Right ventricle myocardium superior (tissue), 1 donor: ENCODE data around the gene PDGFC. TPM values are rescaled to one million over a fixed set of nuclear protein-coding genes. Genes with fewer than 3 reads are reported as not detected.

Experiments
- ATAC-seq: fragments of 200-7000 bp; cut with Tn5 transposase; one replicate; pipeline ENCODE4 v1.9.1; 2020; ENCODE audit warnings: mild to moderate bottlenecking; ENCODE audit not compliant: poor library complexity
- DNase-seq: peaks from one replicate; pipeline ENCODE4 v3.0.0-alpha.2; 2020
- intact Hi-C: fragments of 100-400 bp; cut with DNase I; formaldehyde crosslinking; loops from one replicate; pipeline ENCODE4 v1.11.2; 2022
- total RNA-seq: library from RNA; stranded (reverse); fragmentation: NEBNext Ultra II Directional; extraction: Animal tissue kit (Norgen Biotek cat#: 25700); gene quantifications from one replicate; pipeline ENCODE4 v1.2.1, GENCODE V29; 2021
- donor health status: DM: no; HTN: yes; CAD: no; lungs with severe emphysema.

The PDGFC gene
- total RNA-seq, 1 donor from 2014 or later = 14.9 TPM

GRCh38 chr4:156977435-156978160 lies 6.0 kb upstream of the PDGFC start:
- intact Hi-C loops = no loop called here
- no peak for DNase-seq
- no peak for ATAC-seq

DNA sequence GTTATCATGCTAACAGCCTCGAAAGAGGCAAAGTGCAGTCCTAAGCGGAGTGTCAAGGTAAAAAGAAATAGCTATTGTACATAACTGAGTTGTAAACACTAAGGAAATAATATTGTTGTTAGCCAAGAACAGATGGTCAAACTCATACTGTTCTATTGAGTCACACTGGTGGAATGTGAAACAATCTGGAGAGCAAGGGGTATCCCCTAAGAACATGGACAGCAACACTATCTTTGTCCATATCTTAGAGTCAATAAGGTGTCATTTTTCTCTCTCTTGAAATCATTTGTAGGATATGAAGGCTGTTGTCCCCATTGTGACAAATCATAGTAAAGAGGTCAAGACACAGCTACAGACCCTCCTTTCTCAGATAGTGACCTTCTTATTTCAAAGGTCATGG lies 4.5 kb upstream of the PDGFC start:
- intact Hi-C loops = no loop called here
- ATAC-seq = no peak

GRCh38 chr4:156975686-156976085 lies 4.1 kb upstream of the PDGFC start:
- intact Hi-C loops = no loop called here
- ATAC-seq = no peak
- DNase-seq = no peak

More for the DNA sequence above, 4.5 kb upstream of the PDGFC start:
- DNase-seq = no peak

- no peak for DNase-seq
- ATAC-seq = no peak
Measured at GRCh38 chr4:156974264-156974663, 2.7 kb upstream of the PDGFC start.

DNA sequence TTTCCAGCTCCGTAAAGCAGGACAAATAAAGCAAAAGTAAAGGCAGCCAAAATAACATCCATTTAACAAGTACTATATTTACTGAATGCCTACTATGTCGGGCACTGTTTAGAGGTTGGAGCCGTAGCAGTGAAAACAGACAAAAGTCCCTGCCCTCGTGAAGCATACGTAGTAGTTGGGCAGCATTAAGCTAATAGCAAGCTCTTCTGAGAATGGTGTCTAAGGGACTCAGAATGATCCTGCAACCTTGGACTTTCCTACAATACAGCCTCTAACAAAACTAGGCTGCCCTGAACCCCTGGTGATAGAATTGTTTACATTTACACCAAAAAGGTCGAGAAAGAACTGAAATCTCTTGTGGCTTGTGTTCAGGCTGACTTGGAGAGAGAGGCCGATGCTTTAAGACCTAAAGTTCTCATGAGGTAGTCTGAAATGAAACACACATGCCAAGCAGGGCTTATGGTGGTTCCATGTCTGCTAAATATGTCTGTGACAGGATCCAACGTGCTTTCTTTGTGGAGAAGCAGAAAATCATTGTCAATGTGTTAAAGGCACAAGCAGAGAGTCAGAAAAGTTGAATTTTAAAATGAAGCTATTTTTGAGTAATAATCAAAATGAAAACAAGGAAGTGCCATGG lies 898 bp upstream of the PDGFC start:
- intact Hi-C loops = no loop called here
- DNase-seq (no peak), ATAC-seq (no peak)

More at GRCh38 chr4:156974264-156974663, 2.7 kb upstream of the PDGFC start:
- intact Hi-C loops = no loop called here

- ATAC-seq (peak; percentile 16), DNase-seq (peak; percentile 55)
- intact Hi-C loops = no loop called here
Measured at GRCh38 chr4:156971165-156971675, 379 bp downstream of the PDGFC start.

- ATAC-seq (peak; percentile 73), DNase-seq (peak; percentile 76)
- intact Hi-C loops = no loop called here
Measured at GRCh38 chr4:156970501-156971164, 966 bp downstream of the PDGFC start.

GRCh38 chr4:156969911-156970310 lies 1.7 kb downstream of the PDGFC start:
- ATAC-seq (no peak), DNase-seq (no peak)
- intact Hi-C loops = no loop called here

DNA sequence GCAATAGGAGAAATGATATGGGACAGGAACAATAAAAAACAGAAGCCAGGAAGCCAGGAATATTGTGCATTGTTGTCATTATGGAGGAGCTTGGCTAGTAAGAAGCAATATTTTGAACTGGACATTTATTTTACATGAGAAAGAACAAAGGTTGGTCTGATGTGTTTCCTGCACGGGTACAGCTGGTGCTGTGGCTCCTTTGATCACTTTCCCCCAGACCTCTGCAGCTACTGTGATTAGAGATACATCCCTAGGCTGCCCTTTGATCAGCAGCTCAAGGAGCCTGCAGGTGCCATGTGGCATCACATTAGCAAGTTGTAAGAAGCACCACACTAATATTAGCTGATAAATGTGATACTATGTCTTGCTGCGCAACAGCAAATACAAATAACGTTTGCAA lies 2.5 kb downstream of the PDGFC start:
- intact Hi-C loops = no loop called here
- no peak for ATAC-seq

GRCh38 chr4:156968479-156968984 lies 3.1 kb downstream of the PDGFC start:
- DNase-seq (peak; percentile 55), ATAC-seq (peak; percentile 21)
- intact Hi-C loops = no loop called here

More for the DNA sequence above, 2.5 kb downstream of the PDGFC start:
- DNase-seq = no peak

GRCh38 chr4:156966836-156967235 lies 4.8 kb downstream of the PDGFC start:
- ATAC-seq = no peak
- no peak for DNase-seq
- intact Hi-C loops = no loop called here

DNA sequence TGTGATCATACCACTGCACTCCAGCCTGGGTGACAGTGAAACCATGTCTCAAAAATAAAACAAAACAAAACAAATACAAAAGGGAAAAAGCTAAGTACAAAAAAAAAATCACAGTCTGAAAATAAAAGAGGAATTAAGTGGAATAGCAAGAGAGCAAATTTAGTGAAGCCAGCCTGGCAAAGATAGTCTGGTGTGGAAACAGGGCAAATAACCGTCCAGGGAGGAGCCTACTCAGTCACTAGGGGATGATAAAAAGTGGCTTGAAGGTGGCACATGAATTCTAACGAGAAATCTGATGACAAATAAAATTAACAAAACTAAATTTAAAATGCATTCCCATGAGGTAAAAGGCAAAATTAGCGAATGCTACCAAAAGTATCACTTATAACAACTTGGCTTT lies 8.2 kb downstream of the PDGFC start:
- DNase-seq = no peak
- no peak for ATAC-seq
- intact Hi-C loops = no loop called here

- peak; percentile 60 for ATAC-seq
- intact Hi-C loops = no loop called here
- DNase-seq = no peak
Measured at GRCh38 chr4:156962528-156962974, 9.0 kb downstream of the PDGFC start.

- no peak for ATAC-seq
- intact Hi-C loops = no loop called here
- no peak for DNase-seq
Measured at GRCh38 chr4:156962058-156962358, 9.6 kb downstream of the PDGFC start.

- peak; percentile 43 for ATAC-seq
- intact Hi-C loops = no loop called here
- DNase-seq = no peak
Measured at GRCh38 chr4:156961196-156962057, 10.2 kb downstream of the PDGFC start.

- DNase-seq (no peak), ATAC-seq (no peak)
- intact Hi-C loops = no loop called here
Measured at GRCh38 chr4:156959298-156959702, 12.3 kb downstream of the PDGFC start.

DNA sequence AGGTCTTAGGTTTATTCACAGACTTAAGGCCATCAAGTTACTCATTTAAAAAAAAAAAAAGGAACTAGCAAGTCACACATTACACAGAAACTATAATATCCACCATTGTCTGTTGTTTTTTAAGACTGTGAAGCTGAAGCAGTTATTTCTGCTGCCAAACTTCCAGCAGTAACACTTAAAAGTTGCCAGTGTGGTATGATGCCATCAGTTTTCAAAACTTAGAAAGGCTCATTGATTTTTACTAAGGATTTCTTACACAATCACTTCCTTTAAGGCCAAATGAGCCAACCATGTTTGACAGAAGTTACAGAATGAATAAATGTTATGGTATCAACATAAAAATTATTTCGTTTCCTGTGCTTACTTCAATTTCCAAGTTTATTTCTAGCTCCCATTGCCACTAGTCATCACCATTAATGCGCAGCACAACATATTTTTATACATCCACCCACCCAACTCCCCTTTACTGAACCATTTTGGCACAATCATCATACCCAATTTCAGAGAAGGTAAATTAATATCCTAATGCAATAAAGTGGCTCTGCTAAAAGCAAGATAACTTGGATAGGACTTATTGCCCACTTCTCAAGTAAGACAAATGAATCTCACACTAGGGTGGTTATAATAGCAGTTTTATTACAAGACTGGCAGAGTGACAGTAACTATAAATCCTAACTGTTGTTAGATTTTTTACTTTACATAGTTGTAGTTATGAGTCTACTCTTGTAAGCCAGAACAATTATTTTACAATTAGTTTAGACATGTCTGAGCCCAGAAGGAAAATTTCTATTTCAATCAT lies 13.1 kb downstream of the PDGFC start:
- intact Hi-C loops = no loop called here
- ATAC-seq (no peak), DNase-seq (no peak)

GRCh38 chr4:156957556-156957955 lies 14.0 kb downstream of the PDGFC start:
- intact Hi-C loops = no loop called here
- DNase-seq = no peak
- no peak for ATAC-seq
